ENCODE data around the gene NDUFC1. TPM values are rescaled to one million over a fixed set of nuclear protein-coding genes. Genes with fewer than 3 reads are reported as not detected.

The NDUFC1 gene
- polyA plus RNA-seq, 3 donors = 24.7 to 134 (median 123) TPM

- intact Hi-C loops (cut with micrococcal nuclease) = no loop called here
- H3K9me3 ChIP-seq (replicated peaks in 1 of 2; ENCODE audit: control insufficient read depth in 1 of 2, insufficient read depth in 1 of 2, low read length in 2 of 2) = no peaks in the 10 kb centered on the region
- DNase-seq = no peak
- no peak overlapping the region for H3K9ac ChIP-seq (ENCODE audit: insufficient read depth, low read length, poor library complexity, severe bottlenecking)
- peaks cover 82% of the 10 kb centered on the region for H4K20me1 ChIP-seq (ENCODE audit: insufficient read depth, low read length)
- H3K4me3 ChIP-seq (replicated peaks in 1 of 3; ENCODE audit: low read depth in 2 of 3, low read length in 3 of 3) = no peak overlapping the region
- no peak overlapping the region for H3K4me3 Mint-ChIP-seq
- H3K27me3 ChIP-seq (ENCODE audit: control insufficient read depth in 2 of 2, insufficient read depth in 2 of 2, low read length in 2 of 2) = no peaks in the 10 kb centered on the region
- WGBS (ENCODE audit: insufficient coverage) = 40% methylated on average over 1 of the region's 1 CpG
- no peak overlapping the region for H3K27ac ChIP-seq (ENCODE audit: low read depth in 1 of 2, low read length in 2 of 2)
- no peaks in the 10 kb centered on the region for H3K9me3 Mint-ChIP-seq
- no peaks in the 10 kb centered on the region for H3K27me3 Mint-ChIP-seq (ENCODE audit: low read depth in 3 of 3)
- H3K36me3 Mint-ChIP-seq = peaks cover 0 to 7% of the 10 kb centered on the region in 2 donors
- no peak overlapping the region for H2AFZ ChIP-seq (ENCODE audit: insufficient read depth, low read depth, low read length, poor library complexity, severe bottlenecking)
- peaks cover 0 to 4% of the 10 kb centered on the region in 2 donors for H3K4me1 ChIP-seq (ENCODE audit: control insufficient read depth in 1 of 2, insufficient read depth in 2 of 2, low read length in 2 of 2)
- no peaks in the 10 kb centered on the region for H3K36me3 ChIP-seq (replicated peaks in 1 of 2; ENCODE audit: control insufficient read depth in 1 of 2, insufficient read depth in 2 of 2, low read length in 2 of 2)
- no peak overlapping the region for H3K4me2 ChIP-seq (replicated peaks; ENCODE audit: extremely low read depth, low read length, poor library complexity, severe bottlenecking)
- peaks cover 100% of the 10 kb centered on the region for H3K79me2 ChIP-seq (ENCODE audit: insufficient read depth, low read length)
- H3K4me1 Mint-ChIP-seq = peaks cover 33% of the 10 kb centered on the region
- TF ChIP-seq, protein P1, sequence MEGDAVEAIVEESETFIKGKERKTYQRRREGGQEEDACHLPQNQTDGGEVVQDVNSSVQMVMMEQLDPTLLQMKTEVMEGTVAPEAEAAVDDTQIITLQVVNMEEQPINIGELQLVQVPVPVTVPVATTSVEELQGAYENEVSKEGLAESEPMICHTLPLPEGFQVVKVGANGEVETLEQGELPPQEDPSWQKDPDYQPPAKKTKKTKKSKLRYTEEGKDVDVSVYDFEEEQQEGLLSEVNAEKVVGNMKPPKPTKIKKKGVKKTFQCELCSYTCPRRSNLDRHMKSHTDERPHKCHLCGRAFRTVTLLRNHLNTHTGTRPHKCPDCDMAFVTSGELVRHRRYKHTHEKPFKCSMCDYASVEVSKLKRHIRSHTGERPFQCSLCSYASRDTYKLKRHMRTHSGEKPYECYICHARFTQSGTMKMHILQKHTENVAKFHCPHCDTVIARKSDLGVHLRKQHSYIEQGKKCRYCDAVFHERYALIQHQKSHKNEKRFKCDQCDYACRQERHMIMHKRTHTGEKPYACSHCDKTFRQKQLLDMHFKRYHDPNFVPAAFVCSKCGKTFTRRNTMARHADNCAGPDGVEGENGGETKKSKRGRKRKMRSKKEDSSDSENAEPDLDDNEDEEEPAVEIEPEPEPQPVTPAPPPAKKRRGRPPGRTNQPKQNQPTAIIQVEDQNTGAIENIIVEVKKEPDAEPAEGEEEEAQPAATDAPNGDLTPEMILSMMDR (IDR thresholded peaks at IDR 0.05) = no peak
- H3K27ac Mint-ChIP-seq = peak overlapping the region in 1 of 7 donors; percentile 73
Measured at GRCh38 chr4:139319571-139319970, 17.3 kb upstream of the NDUFC1 start.

DNA sequence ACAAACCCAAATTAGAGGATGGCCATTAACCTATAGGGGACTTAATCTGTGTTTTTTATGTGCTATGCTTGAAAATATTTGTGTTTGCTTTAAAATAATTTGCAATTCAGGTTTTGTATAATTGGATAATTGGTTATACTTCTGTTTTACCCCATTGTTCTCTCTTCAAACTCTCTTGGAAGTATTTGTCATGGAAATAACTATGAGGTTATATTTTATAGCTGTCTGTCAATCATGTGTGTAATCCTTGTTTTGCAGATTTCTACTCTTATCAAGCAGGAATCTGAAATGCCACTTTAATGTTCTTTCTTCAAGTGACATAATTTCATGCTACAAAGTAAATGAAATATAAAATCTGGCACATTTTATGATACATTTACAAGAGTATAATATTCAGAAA, 15.4 kb upstream of the NDUFC1 start:
- Histone ChIP-seq H3K4me2 (replicated peaks; ENCODE audit: extremely low read depth, low read length, poor library complexity, severe bottlenecking) (no peak overlapping the region), H3K4me3 (replicated peaks in 1 of 3; ENCODE audit: low read depth in 2 of 3, low read length in 3 of 3) (no peak overlapping the region), H3K27me3 (ENCODE audit: control insufficient read depth in 2 of 2, insufficient read depth in 2 of 2, low read length in 2 of 2) (no peaks in the 10 kb centered on the region), H3K9me3 (replicated peaks in 1 of 2; ENCODE audit: control insufficient read depth in 1 of 2, insufficient read depth in 1 of 2, low read length in 2 of 2) (no peaks in the 10 kb centered on the region), H3K79me2 (ENCODE audit: insufficient read depth, low read length) (peaks cover 100% of the 10 kb centered on the region), H3K27ac (ENCODE audit: low read depth in 1 of 2, low read length in 2 of 2) (no peak overlapping the region), H3K36me3 (replicated peaks in 1 of 2; ENCODE audit: control insufficient read depth in 1 of 2, insufficient read depth in 2 of 2, low read length in 2 of 2) (no peaks in the 10 kb centered on the region), H3K9ac (ENCODE audit: insufficient read depth, low read length, poor library complexity, severe bottlenecking) (no peak overlapping the region), H3K4me1 (ENCODE audit: control insufficient read depth in 1 of 2, insufficient read depth in 2 of 2, low read length in 2 of 2) (peaks cover 16 to 17% of the 10 kb centered on the region in 2 donors), H4K20me1 (ENCODE audit: insufficient read depth, low read length) (peaks cover 79% of the 10 kb centered on the region), H2AFZ (ENCODE audit: insufficient read depth, low read depth, low read length, poor library complexity, severe bottlenecking) (no peak overlapping the region)
- Mint-ChIP-seq H3K9me3 (no peaks in the 10 kb centered on the region), H3K27ac (peak overlapping the region in 1 of 7 donors; percentile 41), H3K36me3 (peaks cover 0 to 7% of the 10 kb centered on the region in 2 donors), H3K27me3 (ENCODE audit: low read depth in 3 of 3) (no peaks in the 10 kb centered on the region), H3K4me3 (no peak overlapping the region), H3K4me1 (peaks cover 44% of the 10 kb centered on the region)
- intact Hi-C loops (cut with micrococcal nuclease) = no loop called here
- DNase-seq = no peak
- TF ChIP-seq, protein P1 (IDR thresholded peaks at IDR 0.05) = no peak

Data from CD14-positive monocyte (primary cell).